Endothelial cell (in vitro differentiated cells): ENCODE measurements around the gene SPRR1B. TPM values are rescaled to one million over a fixed set of nuclear protein-coding genes. Genes with fewer than 3 reads are reported as not detected.

Experiments used
- DNase-seq: peaks from one replicate; pipeline ENCODE4 v3.0.0; 2021; ENCODE audit warnings: low spot score
- H3K27ac Mint-ChIP-seq: one replicate; pipeline ENCODE4 v1.8.0; 2021; ENCODE audit warnings: mixed read lengths, inconsistent platforms; ENCODE audit not compliant: unreplicated experiment
- H3K27me3 Mint-ChIP-seq: one replicate; pipeline ENCODE4 v1.8.0; 2021; ENCODE audit warnings: mild to moderate bottlenecking, moderate library complexity, mixed read lengths, inconsistent platforms; ENCODE audit not compliant: unreplicated experiment
- H3K36me3 Mint-ChIP-seq: one replicate; pipeline ENCODE4 v1.8.0; 2021; ENCODE audit warnings: mild to moderate bottlenecking, low read depth, mixed read lengths, inconsistent platforms; ENCODE audit not compliant: unreplicated experiment
- H3K4me1 Mint-ChIP-seq: one replicate; pipeline ENCODE4 v1.8.0; 2021; ENCODE audit warnings: mild to moderate bottlenecking, mixed read lengths, inconsistent platforms; ENCODE audit not compliant: unreplicated experiment
- H3K4me3 Mint-ChIP-seq: one replicate; pipeline ENCODE4 v1.8.0; 2021; ENCODE audit warnings: mild to moderate bottlenecking, mixed read lengths, inconsistent platforms; ENCODE audit not compliant: unreplicated experiment
- H3K9me3 Mint-ChIP-seq: one replicate; pipeline ENCODE4 v1.8.0; 2021; ENCODE audit warnings: mixed read lengths, inconsistent platforms; ENCODE audit not compliant: unreplicated experiment
- CTCF ChIP-seq: fragments of 200-600 bp; sonication (generic); IDR thresholded peaks from one replicate; pipeline ENCODE4 v1.5.0; 2021; ENCODE audit warnings: antibody characterized with exemption; ENCODE audit not compliant: unreplicated experiment
- long read RNA-seq: library from polyadenylated mRNA; unstranded; transcript quantifications from one replicate; pipeline ENCODE4 v2.0.0, GENCODE V29; 2020; ENCODE audit not compliant: unreplicated experiment
- total RNA-seq: library from RNA; stranded (reverse); fragmentation: NEBNext Ultra II Directional; extraction: Animal tissue kit (Norgen Biotek cat#: 25700); gene quantifications from one replicate; pipeline ENCODE4 v1.2.1, GENCODE V29; 2021; ENCODE audit not compliant: unreplicated experiment

SPRR1B gene
- total RNA-seq, result not detected
- long read RNA-seq, result 0 reads

- no peak within 1 kb of the TSS for H3K4me3 Mint-ChIP-seq
- H3K27ac Mint-ChIP-seq, result no peak within 1 kb of the TSS
- no peaks in the 10 kb centered on the region for H3K9me3 Mint-ChIP-seq
- peaks cover 8% of the 10 kb centered on the region for H3K4me1 Mint-ChIP-seq
- no peak for DNase-seq
- no peak for TF ChIP-seq CTCF
- no peaks in the 10 kb centered on the region for H3K27me3 Mint-ChIP-seq
- H3K36me3 Mint-ChIP-seq, result no peaks in the 10 kb centered on the region
Observed at GRCh38 chr1:153030895-153031294, at the start of gene SPRR1B. Gene SPRR1B (plus strand): TSS chr1:153031203. CDS start chr1:153032346, 1,143 bp downstream.

- no peak for TF ChIP-seq CTCF
- H3K9me3 Mint-ChIP-seq, result no peaks in the 10 kb centered on the region
- H3K4me3 Mint-ChIP-seq, result no peak overlapping the region
- H3K36me3 Mint-ChIP-seq, result no peaks in the 10 kb centered on the region
- H3K27ac Mint-ChIP-seq, result no peak overlapping the region
- DNase-seq, result no peak
- no peaks in the 10 kb centered on the region for H3K4me1 Mint-ChIP-seq
- peaks cover 1% of the 10 kb centered on the region for H3K27me3 Mint-ChIP-seq
Observed at GRCh38 chr1:152982076-152982475, 48.9 kb upstream of the SPRR1B start.

- no peaks in the 10 kb centered on the region for H3K4me1 Mint-ChIP-seq
- no peak for TF ChIP-seq CTCF
- H3K4me3 Mint-ChIP-seq, result no peak overlapping the region
- H3K36me3 Mint-ChIP-seq, result no peaks in the 10 kb centered on the region
- no peaks in the 10 kb centered on the region for H3K9me3 Mint-ChIP-seq
- no peak overlapping the region for H3K27ac Mint-ChIP-seq
- H3K27me3 Mint-ChIP-seq, result peaks cover 1% of the 10 kb centered on the region
- DNase-seq, result no peak
Observed at GRCh38 chr1:152983234-152983633, 47.8 kb upstream of the SPRR1B start.

GRCh38 chr1:152983743-152984142, 47.3 kb upstream of the SPRR1B start, which contains the start of gene SPRR1A:
Gene SPRR1A (plus strand): TSS chr1:152984081. CDS start chr1:152985231, 1,150 bp downstream.
- no peaks in the 10 kb centered on the region for H3K4me1 Mint-ChIP-seq
- peaks cover 1% of the 10 kb centered on the region for H3K27me3 Mint-ChIP-seq
- no peak for DNase-seq

More at GRCh38 chr1:152983743-152984142, 47.3 kb upstream of the SPRR1B start, which contains the start of gene SPRR1A:
- Mint-ChIP-seq H3K36me3 (no peaks in the 10 kb centered on the region), H3K4me3 (no peak within 1 kb of the TSS), H3K9me3 (no peaks in the 10 kb centered on the region), H3K27ac (no peak within 1 kb of the TSS)
- no peak for TF ChIP-seq CTCF
